CD8-positive, alpha-beta memory T cell (primary cell): ENCODE measurements around the gene KDM4C. TPM values are rescaled to one million over a fixed set of nuclear protein-coding genes. Genes with fewer than 3 reads are reported as not detected.
A peak's percentile ranks its signal among the peaks of the same experiment; 100 is the strongest.
"Not testable (repeated sequence)": the region's sequence is repeated elsewhere in the genome, so short reads cannot be mapped to it uniquely, and the experiment has no call there.

Experiments
- CTCF ChIA-PET: fragments of 350-600 bp; sonication (Branson Sonifier 250); formaldehyde crosslinking; loops from one replicate; lab custom pipeline; 2021; ENCODE audit warnings: antibody characterized with exemption; lab: Charles Lee
- POLR2A ChIA-PET: fragments of 350-600 bp; sonication (Branson Sonifier 250); formaldehyde crosslinking; loops from one replicate; lab custom pipeline; 2021; ENCODE audit warnings: antibody characterized with exemption; lab: Charles Lee
- DNase-seq, 5 donors: peaks; one replicate each; pipeline versions ENCODE4 v3.0.0 to v3.0.0-alpha.2; 2020 to 2022; ENCODE audit warnings: mixed read lengths in 1 of 5
- H3K27ac ChIP-seq: one replicate; pipeline ENCODE4 v1.7.0; 2013; ENCODE audit warnings: low read depth, mild to moderate bottlenecking, low read length, moderate library complexity
- H3K27me3 ChIP-seq: 2 replicates; pipeline ENCODE4 v1.7.0; 2013; ENCODE audit warnings: low read length, mild to moderate bottlenecking; ENCODE audit not compliant: insufficient read depth, poor library complexity, severe bottlenecking
- H3K36me3 ChIP-seq: 2 replicates; pipeline ENCODE4 v1.7.0; 2013; ENCODE audit warnings: mild to moderate bottlenecking, low read length, moderate library complexity; ENCODE audit not compliant: insufficient read depth
- H3K4me1 ChIP-seq: 2 replicates; pipeline ENCODE4 v1.7.0; 2013; ENCODE audit warnings: mild to moderate bottlenecking, low read length, moderate library complexity; ENCODE audit not compliant: insufficient read depth
- H3K4me3 ChIP-seq: 2 replicates; pipeline ENCODE4 v1.7.0; 2013; ENCODE audit warnings: mild to moderate bottlenecking, low read length
- H3K9me3 ChIP-seq: 2 replicates; pipeline ENCODE4 v1.7.0; 2013; ENCODE audit warnings: mild to moderate bottlenecking, low read length
- H3K27ac Mint-ChIP-seq, 8 donors: one replicate each; pipeline ENCODE4 v1.8.0; 2020 to 2021; ENCODE audit warnings: mixed read lengths in 8 of 8, mild to moderate bottlenecking in 6 of 8, inconsistent platforms in 3 of 8, moderate library complexity in 3 of 8
- H3K27me3 Mint-ChIP-seq, 2 donors: one replicate each; pipeline ENCODE4 v1.8.0; 2020 to 2021; ENCODE audit warnings: mixed read lengths in 2 of 2, mild to moderate bottlenecking in 1 of 2, moderate library complexity in 1 of 2
- H3K36me3 Mint-ChIP-seq, 3 donors: one replicate each; pipeline ENCODE4 v1.8.0; 2020 to 2021; ENCODE audit warnings: mixed read lengths in 3 of 3, inconsistent platforms in 1 of 3, mild to moderate bottlenecking in 1 of 3
- H3K4me1 Mint-ChIP-seq, 3 donors: one replicate each; pipeline ENCODE4 v1.8.0; 2020 to 2021; ENCODE audit warnings: mixed read lengths in 3 of 3, inconsistent platforms in 1 of 3, mild to moderate bottlenecking in 1 of 3
- H3K4me3 Mint-ChIP-seq, 7 donors: one replicate each; pipeline ENCODE4 v1.8.0; 2020 to 2021; ENCODE audit warnings: mixed read lengths in 7 of 7, mild to moderate bottlenecking in 6 of 7, moderate library complexity in 4 of 7, inconsistent platforms in 2 of 7
- H3K9me3 Mint-ChIP-seq, 5 donors: one replicate each; pipeline ENCODE4 v1.8.0; 2020 to 2022; ENCODE audit warnings: mixed read lengths in 5 of 5, mild to moderate bottlenecking in 3 of 5, moderate library complexity in 2 of 5, inconsistent platforms in 1 of 5
- polyA plus RNA-seq: library from polyadenylated mRNA; unstranded; fragments of 300-500 nt; fragmentation: Illumina TruSeq; gene quantifications from one replicate; pipeline ENCODE4 v1.2.3, GENCODE V29; 2021
- total RNA-seq, 2 experiments: library from RNA; stranded (reverse); gene quantifications; one replicate each; pipeline ENCODE4 v1.2.3, GENCODE V29; 2021

KDM4C gene
- total and polyA plus RNA-seq, 3 experiments from 2014 or later, result 25.9 to 31.9 (median 26.8) TPM

GRCh38 chr9:6789017-6789338 lies 31.2 kb downstream of the KDM4C start:
- H3K9me3 Mint-ChIP-seq, CTCF ChIA-PET: not testable (repeated sequence)
- H3K36me3 Mint-ChIP-seq, result peaks cover 5 to 17% (median 6%) of the 10 kb centered on the region in 3 donors

GRCh38 chr9:6790866-6791265 lies 33.1 kb downstream of the KDM4C start:
- POLR2A ChIA-PET, result no interaction called here
- Histone ChIP-seq H3K27ac (no peak overlapping the region), H3K9me3 (no peaks in the 10 kb centered on the region), H3K36me3 (peaks cover 14% of the 10 kb centered on the region), H3K4me1 (peaks cover 9% of the 10 kb centered on the region), H3K4me3 (no peak overlapping the region), H3K27me3 (no peaks in the 10 kb centered on the region)
- no peak for DNase-seq
- peak overlapping the region in 4 of 8 donors; percentile 3 to 94 (median 68) for H3K27ac Mint-ChIP-seq
- peaks cover 12 to 31% (median 13%) of the 10 kb centered on the region in 3 donors for H3K36me3 Mint-ChIP-seq
- H3K27me3 Mint-ChIP-seq, result no peaks in the 10 kb centered on the region
- H3K4me1 Mint-ChIP-seq, result peaks cover 38 to 48% (median 43%) of the 10 kb centered on the region in 3 donors
- no peak overlapping the region for H3K4me3 Mint-ChIP-seq
- no peaks in the 10 kb centered on the region for H3K9me3 Mint-ChIP-seq
- CTCF ChIA-PET, result no interaction called here

More at GRCh38 chr9:6789017-6789338, 31.2 kb downstream of the KDM4C start:
- DNase-seq, H3K4me3 Mint-ChIP-seq, H3K36me3 ChIP-seq, H3K27me3 Mint-ChIP-seq, H3K9me3 ChIP-seq, POLR2A ChIA-PET, H3K27ac ChIP-seq, H3K27me3 ChIP-seq, H3K4me3 ChIP-seq: not testable (repeated sequence)
- peaks cover 48 to 64% (median 52%) of the 10 kb centered on the region in 3 donors for H3K4me1 Mint-ChIP-seq
- H3K27ac Mint-ChIP-seq, result peak overlapping the region in 2 of 8 donors; percentile 2 to 19
- peaks cover 20% of the 10 kb centered on the region for H3K4me1 ChIP-seq

GRCh38 chr9:6793203-6793602 lies 35.4 kb downstream of the KDM4C start:
- H3K27me3 ChIP-seq, result no peaks in the 10 kb centered on the region
- peaks cover 13 to 47% (median 13%) of the 10 kb centered on the region in 3 donors for H3K36me3 Mint-ChIP-seq
- H3K4me1 Mint-ChIP-seq, result peaks cover 25 to 40% (median 29%) of the 10 kb centered on the region in 3 donors
- H3K27me3 Mint-ChIP-seq, result no peaks in the 10 kb centered on the region
- H3K4me1 ChIP-seq, result peaks cover 5% of the 10 kb centered on the region
- no peak overlapping the region for H3K4me3 Mint-ChIP-seq
- ChIA-PET POLR2A (no interaction called here), CTCF (no interaction called here)
- no peaks in the 10 kb centered on the region for H3K9me3 ChIP-seq
- DNase-seq, result no peak
- peaks cover 14% of the 10 kb centered on the region for H3K36me3 ChIP-seq
- H3K27ac Mint-ChIP-seq, result no peak overlapping the region
- H3K4me3 ChIP-seq, result no peak overlapping the region
- H3K27ac ChIP-seq, result no peak overlapping the region
- H3K9me3 Mint-ChIP-seq, result no peaks in the 10 kb centered on the region

GRCh38 chr9:6794936-6795335 lies 37.2 kb downstream of the KDM4C start:
- H3K9me3 Mint-ChIP-seq, result no peaks in the 10 kb centered on the region

GRCh38 chr9:6802926-6803325 lies 45.2 kb downstream of the KDM4C start:
- Histone ChIP-seq H3K4me1 (no peaks in the 10 kb centered on the region), H3K27me3 (no peaks in the 10 kb centered on the region), H3K9me3 (no peaks in the 10 kb centered on the region), H3K36me3 (no peaks in the 10 kb centered on the region), H3K4me3 (no peak overlapping the region), H3K27ac (no peak overlapping the region)
- Mint-ChIP-seq H3K27ac (no peak overlapping the region), H3K36me3 (peaks cover 6 to 46% (median 15%) of the 10 kb centered on the region in 3 donors), H3K4me3 (no peak overlapping the region), H3K27me3 (no peaks in the 10 kb centered on the region), H3K9me3 (no peaks in the 10 kb centered on the region), H3K4me1 (peaks cover 3 to 9% (median 5%) of the 10 kb centered on the region in 3 donors)
- CTCF ChIA-PET, result no interaction called here
- POLR2A ChIA-PET, result interaction anchor here (0.5 to 0.6 kb wide), 2 partner anchors 100 to 121 kb away, joined by 3 to 6 read pairs; no protein-coding TSS in a partner anchor
- no peak for DNase-seq

More at GRCh38 chr9:6794936-6795335, 37.2 kb downstream of the KDM4C start:
- CTCF ChIA-PET, result no interaction called here
- Histone ChIP-seq H3K4me1 (no peaks in the 10 kb centered on the region), H3K9me3 (no peaks in the 10 kb centered on the region), H3K27me3 (no peaks in the 10 kb centered on the region), H3K4me3 (no peak overlapping the region), H3K27ac (no peak overlapping the region), H3K36me3 (peaks cover 14% of the 10 kb centered on the region)
- Mint-ChIP-seq H3K4me1 (peaks cover 16 to 30% (median 22%) of the 10 kb centered on the region in 3 donors), H3K4me3 (no peak overlapping the region), H3K27me3 (no peaks in the 10 kb centered on the region), H3K36me3 (peaks cover 13 to 54% (median 16%) of the 10 kb centered on the region in 3 donors), H3K27ac (no peak overlapping the region)
- DNase-seq, result no peak
- POLR2A ChIA-PET, result no interaction called here

GRCh38 chr9:6805532-6805931 lies 47.8 kb downstream of the KDM4C start:
- no peak overlapping the region for H3K27ac ChIP-seq
- Mint-ChIP-seq H3K4me1 (peaks cover 3 to 9% (median 5%) of the 10 kb centered on the region in 3 donors), H3K27me3 (no peaks in the 10 kb centered on the region), H3K36me3 (peaks cover 6 to 45% (median 10%) of the 10 kb centered on the region in 3 donors), H3K9me3 (no peaks in the 10 kb centered on the region), H3K4me3 (no peak overlapping the region), H3K27ac (no peak overlapping the region)
- H3K4me3 ChIP-seq, result no peak overlapping the region
- H3K4me1 ChIP-seq, result no peaks in the 10 kb centered on the region
- DNase-seq, result no peak
- ChIA-PET POLR2A (no interaction called here), CTCF (no interaction called here)
- H3K36me3 ChIP-seq, result no peaks in the 10 kb centered on the region
- H3K27me3 ChIP-seq, result no peaks in the 10 kb centered on the region
- H3K9me3 ChIP-seq, result no peaks in the 10 kb centered on the region

- H3K27ac Mint-ChIP-seq, result peak overlapping the region in 1 of 8 donors; percentile 66
- DNase-seq, H3K9me3 Mint-ChIP-seq, H3K27ac ChIP-seq, CTCF ChIA-PET, H3K9me3 ChIP-seq, H3K4me3 Mint-ChIP-seq, H3K27me3 ChIP-seq, POLR2A ChIA-PET, H3K4me1 Mint-ChIP-seq, H3K4me3 ChIP-seq, H3K36me3 ChIP-seq, H3K4me1 ChIP-seq, H3K27me3 Mint-ChIP-seq: not testable (repeated sequence)
- H3K36me3 Mint-ChIP-seq, result peaks cover 6 to 46% (median 11%) of the 10 kb centered on the region in 3 donors
Observed at GRCh38 chr9:6806318-6806717, 48.5 kb downstream of the KDM4C start.

GRCh38 chr9:6807669-6808068 lies 49.9 kb downstream of the KDM4C start:
- CTCF ChIA-PET, H3K4me1 Mint-ChIP-seq, H3K27ac ChIP-seq, POLR2A ChIA-PET, H3K4me1 ChIP-seq, H3K27ac Mint-ChIP-seq, H3K36me3 ChIP-seq, H3K27me3 Mint-ChIP-seq, H3K9me3 ChIP-seq, DNase-seq, H3K4me3 ChIP-seq, H3K4me3 Mint-ChIP-seq, H3K27me3 ChIP-seq, H3K9me3 Mint-ChIP-seq: not testable (repeated sequence)
- peaks cover 6 to 55% (median 13%) of the 10 kb centered on the region in 3 donors for H3K36me3 Mint-ChIP-seq
